Right lobe of liver (tissue), 4 donors: ENCODE data around the gene CD63.

Experiments
- CTCF ChIP-seq, 4 donors: fragments of 200-600 bp in 3 of 4; fragments of 450-650 bp in 1 of 4; IDR thresholded peaks; one replicate each; pipeline versions ENCODE4 v1.5.1 to v1.8.0; 2016 to 2022; ENCODE audit warnings: antibody characterized with exemption in 4 of 4, mild to moderate bottlenecking in 2 of 4
- POLR2A ChIP-seq: fragments of 450-650 bp; IDR thresholded peaks from one replicate; pipeline ENCODE4 v1.6.1; 2017; ENCODE audit warnings: antibody characterized with exemption, mild to moderate bottlenecking
- donor health status: DM: no; HTN: no; CAD: no.
- donor health status: DM: no; HTN: no; CAD: no.
- donor health status: DM: no; HTN: yes; CAD: no.

GRCh38 chr12:55729819-55730818 is 1.3 kb upstream of the CD63 start:
- no peak for TF ChIP-seq CTCF (IDR thresholded peaks at IDR 0.05)
- TF ChIP-seq POLR2A: peak; percentile 30
